Mesenchymal stem cell (in vitro differentiated cells and primary cell): Measurements from ENCODE around the gene GJB6.

Experiments used
- DNase-seq: peaks from one replicate; pipeline ENCODE4 v3.0.0-alpha.2; 2013
- H2AFZ ChIP-seq: one replicate; pipeline ENCODE4 v1.6.1; 2013; ENCODE audit warnings: low read depth, mild to moderate bottlenecking, control low read depth, inconsistent platforms, low read length, moderate library complexity
- H2AK5ac ChIP-seq: 2 replicates; pipeline ENCODE4 v1.6.1; 2013; ENCODE audit warnings: low read length, moderate library complexity, mild to moderate bottlenecking, inconsistent platforms; ENCODE audit not compliant: severe bottlenecking
- H2BK120ac ChIP-seq: one replicate; pipeline ENCODE4 v1.6.1; 2013; ENCODE audit warnings: low read depth, mild to moderate bottlenecking, inconsistent platforms, low read length, moderate library complexity
- H2BK12ac ChIP-seq, 2 experiments: one replicate each; pipeline ENCODE4 v1.6.1; 2013; ENCODE audit warnings: inconsistent platforms in 2 of 2, low read length in 2 of 2, mild to moderate bottlenecking in 2 of 2, moderate library complexity in 2 of 2, control low read depth in 1 of 2
- H2BK15ac ChIP-seq: one replicate; pipeline ENCODE4 v1.6.1; 2013; ENCODE audit warnings: mild to moderate bottlenecking, low read depth, inconsistent platforms; ENCODE audit not compliant: poor library complexity, severe bottlenecking
- H2BK5ac ChIP-seq: 2 replicates; pipeline ENCODE4 v1.6.1; 2013; ENCODE audit warnings: low read depth, mild to moderate bottlenecking, low read length, control low read depth, inconsistent platforms; ENCODE audit not compliant: poor library complexity, severe bottlenecking
- H3K14ac ChIP-seq, 2 experiments: one replicate each; pipeline ENCODE4 v1.6.1; 2013; ENCODE audit warnings: inconsistent platforms in 2 of 2, low read length in 2 of 2, control low read depth in 1 of 2, mild to moderate bottlenecking in 1 of 2, moderate library complexity in 1 of 2
- H3K18ac ChIP-seq, 2 experiments: one replicate each; pipeline ENCODE4 v1.6.1; 2013; ENCODE audit warnings: inconsistent platforms in 2 of 2, low read length in 2 of 2, control low read depth in 1 of 2, low read depth in 1 of 2, mild to moderate bottlenecking in 1 of 2
- H3K23ac ChIP-seq, 2 experiments: one replicate each; pipeline ENCODE4 v1.6.1; 2013; ENCODE audit warnings: inconsistent platforms in 2 of 2, low read length in 2 of 2, mild to moderate bottlenecking in 2 of 2, moderate library complexity in 2 of 2, control low read depth in 1 of 2
- H3K27ac ChIP-seq: 2 replicates; pipeline ENCODE4 v1.5.1; 2013; ENCODE audit warnings: mild to moderate bottlenecking, moderate library complexity, low read length, control low read depth, inconsistent platforms; ENCODE audit not compliant: poor library complexity, severe bottlenecking
- H3K27me3 ChIP-seq, 2 experiments: 2 replicates each; pipeline versions ENCODE4 v1.6.1 to v1.7.0; 2013; ENCODE audit warnings: low read length in 2 of 2, mild to moderate bottlenecking in 2 of 2, moderate library complexity in 2 of 2, control low read depth in 1 of 2, inconsistent platforms in 1 of 2; ENCODE audit not compliant: control insufficient read depth in 1 of 2, insufficient read depth in 1 of 2
- H3K36me3 ChIP-seq, 2 experiments: 2 replicates each; pipeline versions ENCODE4 v1.6.1 to v1.7.0; 2013; ENCODE audit warnings: low read length in 2 of 2, control low read depth in 1 of 2, inconsistent platforms in 1 of 2, low read depth in 1 of 2, mild to moderate bottlenecking in 1 of 2; ENCODE audit not compliant: insufficient read depth in 2 of 2, control insufficient read depth in 1 of 2
- H3K4ac ChIP-seq, 2 experiments: one replicate each; pipeline ENCODE4 v1.6.1; 2013; ENCODE audit warnings: inconsistent platforms in 2 of 2, low read length in 2 of 2, mild to moderate bottlenecking in 2 of 2, moderate library complexity in 2 of 2, control low read depth in 1 of 2, low read depth in 1 of 2
- H3K4me1 ChIP-seq: 2 replicates; pipeline ENCODE4 v1.6.1; 2013; ENCODE audit warnings: low read depth, low read length, control low read depth; ENCODE audit not compliant: control insufficient read depth, insufficient read depth
- H3K4me2 ChIP-seq: 2 replicates; pipeline ENCODE4 v1.6.1; 2013; ENCODE audit warnings: low read length, mild to moderate bottlenecking, inconsistent platforms; ENCODE audit not compliant: poor library complexity, severe bottlenecking
- H3K4me3 ChIP-seq, 2 experiments: 2 replicates each; pipeline versions ENCODE4 v1.5.1 to v1.7.0; 2013; ENCODE audit warnings: low read length in 2 of 2, mild to moderate bottlenecking in 2 of 2, control low read depth in 1 of 2, low read depth in 1 of 2; ENCODE audit not compliant: insufficient read depth in 1 of 2
- H3K79me1 ChIP-seq: replicated peaks from 2 replicates; pipeline ENCODE4 v1.6.1; 2013; ENCODE audit warnings: mild to moderate bottlenecking, control low read depth, low read length, inconsistent platforms; ENCODE audit not compliant: poor library complexity, severe bottlenecking
- H3K9ac ChIP-seq: 2 replicates; pipeline ENCODE4 v1.7.0; 2013; ENCODE audit warnings: mild to moderate bottlenecking, low read length, moderate library complexity
- H3K9me3 ChIP-seq: 2 replicates; pipeline ENCODE4 v1.7.0; 2013; ENCODE audit warnings: mild to moderate bottlenecking, low read length; ENCODE audit not compliant: control insufficient read depth
- H4K8ac ChIP-seq: one replicate; pipeline ENCODE4 v1.6.1; 2013; ENCODE audit warnings: inconsistent platforms, mild to moderate bottlenecking, low read length, moderate library complexity
- H4K91ac ChIP-seq: one replicate; pipeline ENCODE4 v1.6.1; 2013; ENCODE audit warnings: mild to moderate bottlenecking, low read length, inconsistent platforms
- WGBS: methylation state at CpG from one replicate; pipeline ENCODE4 v1.1.7; 2013; ENCODE audit warnings: mixed read lengths; 5-methylcytosine and 5-hydroxymethylcytosine counted together

GJB6 gene

GRCh38 chr13:20188667-20189553 is 43.2 kb downstream of the GJB6 start:
- Histone ChIP-seq H3K4me3 (no peak overlapping the region), H2BK5ac (no peak overlapping the region), H3K4me1 (peaks cover 26% of the 10 kb centered on the region), H3K79me1 (no peaks in the 10 kb centered on the region), H3K4me2 (no peak overlapping the region), H3K9me3 (no peaks in the 10 kb centered on the region), H4K8ac (no peak overlapping the region), H3K36me3 (peaks cover 0 to 5% of the 10 kb centered on the region in 2 experiments), H3K9ac (no peak overlapping the region), H3K14ac (no peak overlapping the region), H2BK12ac (no peak overlapping the region), H2AK5ac (no peak overlapping the region), H3K27ac (no peak overlapping the region), H3K4ac (no peak overlapping the region), H3K27me3 (peaks cover 6 to 20% of the 10 kb centered on the region in 2 experiments), H4K91ac (no peak overlapping the region), H2BK120ac (no peak overlapping the region), H2AFZ (no peak overlapping the region), H3K18ac (no peak overlapping the region), H2BK15ac (no peak overlapping the region), H3K23ac (no peak overlapping the region)
- no peak for DNase-seq
- 82% methylated on average over 28 of the region's 28 CpGs for WGBS

GRCh38 chr13:20186771-20187170 is 45.3 kb downstream of the GJB6 start:
- Histone ChIP-seq H4K8ac (no peak overlapping the region), H3K27ac (no peak overlapping the region), H3K14ac (no peak overlapping the region), H4K91ac (no peak overlapping the region), H3K36me3 (peaks cover 0 to 5% of the 10 kb centered on the region in 2 experiments), H3K9me3 (no peaks in the 10 kb centered on the region), H2BK5ac (no peak overlapping the region), H3K27me3 (peaks cover 0 to 11% of the 10 kb centered on the region in 2 experiments), H2BK15ac (no peak overlapping the region), H2AFZ (no peak overlapping the region), H3K9ac (no peak overlapping the region), H2BK120ac (no peak overlapping the region), H3K79me1 (no peaks in the 10 kb centered on the region), H3K23ac (no peak overlapping the region), H3K4me2 (no peak overlapping the region), H3K4me3 (no peak overlapping the region), H2AK5ac (no peak overlapping the region), H3K4ac (no peak overlapping the region), H2BK12ac (no peak overlapping the region), H3K4me1 (peaks cover 10% of the 10 kb centered on the region), H3K18ac (no peak overlapping the region)
- DNase-seq, result no peak
- 70% methylated on average over 6 of the region's 6 CpGs for WGBS

GRCh38 chr13:20185366-20186056 is 46.6 kb downstream of the GJB6 start:
- H3K27me3 ChIP-seq, result peaks cover 0 to 11% of the 10 kb centered on the region in 2 experiments
- H2AFZ ChIP-seq, result no peak overlapping the region
- H2BK5ac ChIP-seq, result no peak overlapping the region
- H3K9me3 ChIP-seq, result no peaks in the 10 kb centered on the region
- H2BK12ac ChIP-seq, result no peak overlapping the region
- H4K91ac ChIP-seq, result no peak overlapping the region
- peaks cover 0 to 5% of the 10 kb centered on the region in 2 experiments for H3K36me3 ChIP-seq
- no peak overlapping the region for H3K4me2 ChIP-seq
- no peak overlapping the region for H4K8ac ChIP-seq
- H3K27ac ChIP-seq, result no peak overlapping the region
- H3K18ac ChIP-seq, result no peak overlapping the region
- no peak overlapping the region for H3K14ac ChIP-seq
- no peak overlapping the region for H3K4me3 ChIP-seq
- no peak overlapping the region for H2AK5ac ChIP-seq
- H2BK120ac ChIP-seq, result no peak overlapping the region
- H3K23ac ChIP-seq, result no peak overlapping the region
- H3K4me1 ChIP-seq, result peaks cover 4% of the 10 kb centered on the region
- H3K79me1 ChIP-seq, result no peaks in the 10 kb centered on the region
- no peak overlapping the region for H3K4ac ChIP-seq
- no peak overlapping the region for H3K9ac ChIP-seq
- WGBS, result 77% methylated on average over 10 of the region's 12 CpGs
- no peak for DNase-seq
- H2BK15ac ChIP-seq, result no peak overlapping the region

- Histone ChIP-seq H3K9ac (no peak overlapping the region), H2BK15ac (no peak overlapping the region), H3K27ac (no peak overlapping the region), H3K79me1 (no peaks in the 10 kb centered on the region), H3K9me3 (no peaks in the 10 kb centered on the region), H4K8ac (no peak overlapping the region), H3K14ac (no peak overlapping the region), H3K23ac (no peak overlapping the region), H3K18ac (no peak overlapping the region), H2BK120ac (no peak overlapping the region), H2AK5ac (no peak overlapping the region), H3K36me3 (peaks cover 0 to 3% of the 10 kb centered on the region in 2 experiments), H2BK12ac (no peak overlapping the region), H3K4me1 (peaks cover 3% of the 10 kb centered on the region), H3K4me3 (no peak overlapping the region), H3K4ac (no peak overlapping the region), H3K4me2 (no peak overlapping the region), H2BK5ac (no peak overlapping the region), H4K91ac (no peak overlapping the region), H2AFZ (no peak overlapping the region), H3K27me3 (peaks cover 8 to 32% of the 10 kb centered on the region in 2 experiments)
- WGBS, result 30% methylated on average over 5 of the region's 5 CpGs
- DNase-seq, result peak; percentile 75
These were observed 49.8 kb downstream of the GJB6 start for GRCh38 chr13:20182231-20182846.
